Neutrophil (primary cell): Measurements from ENCODE around the gene NOXO1.

ENCODE experiments used
- H3K27ac ChIP-seq: fragments of 200-600 bp; sonication (generic); 2 replicates; pipeline ENCODE4 v1.5.1; 2016; ENCODE audit warnings: mild to moderate bottlenecking, moderate library complexity
- H3K27me3 ChIP-seq: fragments of 200-600 bp; sonication (generic); 2 replicates; pipeline ENCODE4 v1.6.0; 2016; ENCODE audit warnings: mild to moderate bottlenecking
- H3K36me3 ChIP-seq: fragments of 200-600 bp; sonication (generic); 2 replicates; pipeline ENCODE4 v1.5.1; 2017
- H3K4me1 ChIP-seq, 2 experiments: fragments of 200-600 bp in 1 of 2; sonication (generic) in 1 of 2; 1 replicate in 1 of 2; 2 replicates in 1 of 2; pipeline versions ENCODE4 v1.5.1 to v1.6.1; 2013 to 2016; ENCODE audit warnings: low read depth in 1 of 2, low read length in 1 of 2, mild to moderate bottlenecking in 1 of 2, moderate library complexity in 1 of 2; ENCODE audit not compliant: control insufficient read depth in 1 of 2, insufficient read depth in 1 of 2
- H3K4me3 ChIP-seq, 2 experiments: fragments of 200-600 bp in 1 of 2; sonication (generic) in 1 of 2; 1 replicate in 1 of 2; 2 replicates in 1 of 2; pipeline ENCODE4 v1.5.1; 2013 to 2016; ENCODE audit warnings: low read depth in 1 of 2, low read length in 1 of 2, mild to moderate bottlenecking in 1 of 2, moderate library complexity in 1 of 2
- H3K9me3 ChIP-seq: fragments of 200-600 bp; sonication (generic); 2 replicates; pipeline ENCODE4 v1.5.1; 2016
- CTCF ChIP-seq: fragments of 200-600 bp; sonication (generic); IDR thresholded peaks from 2 replicates; pipeline ENCODE4 v1.5.1; 2016; ENCODE audit warnings: antibody characterized with exemption

NOXO1 gene

DNA sequence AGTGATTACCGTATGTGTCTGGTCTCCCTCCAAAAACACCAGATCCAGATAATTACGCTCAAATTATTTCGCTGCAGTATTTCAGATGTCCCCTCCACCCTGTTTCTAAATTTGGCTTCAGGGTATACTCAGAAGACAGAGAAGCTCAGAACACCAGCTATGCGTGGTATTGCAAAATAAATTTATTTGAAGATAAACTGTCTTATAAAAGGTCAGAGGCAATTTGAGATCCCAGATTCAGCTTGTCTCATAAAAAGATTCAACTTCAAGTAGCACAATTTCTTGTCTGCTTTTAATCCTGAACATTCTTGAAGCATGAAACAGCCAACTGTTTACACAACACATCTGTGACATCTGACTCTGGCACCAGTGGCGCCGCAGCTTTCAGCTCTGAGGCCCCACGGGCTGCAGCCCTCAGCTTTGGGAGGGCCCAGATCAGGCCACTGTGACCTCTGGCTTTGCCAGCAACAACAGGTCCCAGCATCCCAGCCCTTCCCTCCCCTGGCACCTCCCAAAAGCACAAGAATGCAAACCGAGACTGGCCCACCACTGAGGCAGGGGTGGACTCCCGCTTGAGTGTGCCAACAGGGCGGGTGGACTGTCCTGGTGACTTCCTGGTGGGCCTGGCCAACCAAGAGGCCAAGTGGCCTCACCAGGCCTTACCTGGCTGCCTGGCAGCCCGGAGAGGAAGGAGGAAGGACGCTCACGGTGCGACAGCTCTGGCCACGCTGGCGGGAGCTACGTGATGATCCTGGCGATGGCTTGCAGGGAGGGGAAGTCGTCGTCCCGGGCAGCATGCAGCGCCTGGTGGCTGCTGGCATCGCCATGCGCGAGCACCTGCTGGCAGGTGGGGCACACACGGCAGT, 16.5 kb upstream of the NOXO1 start:
- H3K4me3 ChIP-seq = no peak overlapping the region
- no peaks in the 10 kb centered on the region for H3K4me1 ChIP-seq
- H3K27ac ChIP-seq = no peak overlapping the region
- H3K36me3 ChIP-seq = peaks cover 60% of the 10 kb centered on the region
- H3K27me3 ChIP-seq = peaks cover 12% of the 10 kb centered on the region
- TF ChIP-seq CTCF = no peak
- H3K9me3 ChIP-seq = peaks cover under 1% of the 10 kb centered on the region

DNA sequence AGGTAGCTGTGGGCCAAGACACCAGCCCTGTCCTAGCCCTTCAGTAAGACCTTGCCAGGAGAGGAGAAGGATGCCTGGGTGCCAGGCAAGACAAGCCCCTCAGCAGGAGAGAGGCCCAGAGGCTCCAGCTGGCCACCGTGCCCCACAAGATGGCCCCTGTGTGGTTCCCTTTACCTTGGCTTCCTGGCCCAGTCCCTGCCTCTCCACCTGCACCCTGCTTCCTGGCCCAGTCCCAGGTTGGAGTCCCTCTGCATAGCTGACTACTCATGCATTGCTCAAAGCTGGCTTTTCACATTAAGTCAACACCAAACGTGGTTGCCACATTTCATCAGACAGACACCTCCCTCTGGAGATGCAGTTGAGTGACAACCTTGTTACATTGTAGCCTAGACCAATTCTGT, 12.5 kb upstream of the NOXO1 start:
- H3K27ac ChIP-seq = no peak overlapping the region
- H3K27me3 ChIP-seq = peaks cover 52% of the 10 kb centered on the region
- H3K4me1 ChIP-seq = peaks cover 19 to 28% of the 10 kb centered on the region in 2 experiments
- peaks cover 21% of the 10 kb centered on the region for H3K36me3 ChIP-seq
- peaks cover 5% of the 10 kb centered on the region for H3K9me3 ChIP-seq
- TF ChIP-seq CTCF = no peak
- H3K4me3 ChIP-seq = no peak overlapping the region

DNA sequence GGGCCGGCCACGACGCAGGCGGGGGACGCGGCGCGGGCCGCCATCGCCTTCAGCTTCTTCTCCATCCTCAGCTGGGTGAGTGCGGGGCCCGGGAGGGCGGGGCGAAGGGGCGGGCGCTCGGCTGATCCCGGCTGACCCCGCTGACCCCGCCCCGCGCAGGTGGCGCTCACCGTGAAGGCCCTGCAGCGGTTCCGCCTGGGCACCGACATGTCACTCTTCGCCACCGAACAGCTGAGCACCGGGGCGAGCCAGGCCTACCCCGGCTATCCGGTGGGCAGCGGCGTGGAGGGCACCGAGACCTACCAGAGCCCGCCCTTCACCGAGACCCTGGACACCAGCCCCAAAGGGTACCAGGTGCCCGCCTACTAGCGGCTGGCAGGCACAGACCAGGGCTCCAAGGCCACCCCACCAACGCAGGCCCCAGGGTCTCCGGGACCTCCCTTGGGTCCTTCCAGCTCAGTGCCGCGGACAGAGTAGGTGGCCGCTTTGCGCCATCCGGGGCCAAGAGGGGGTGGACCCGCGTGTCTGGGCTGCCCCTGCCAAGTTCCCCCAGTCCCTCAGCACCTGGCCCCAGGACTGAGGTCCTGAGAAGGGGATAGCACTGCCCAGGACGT, 11.5 kb upstream of the NOXO1 start:
- H3K36me3 ChIP-seq = peaks cover 12% of the 10 kb centered on the region
- peaks cover 5% of the 10 kb centered on the region for H3K9me3 ChIP-seq
- H3K27me3 ChIP-seq = peaks cover 61% of the 10 kb centered on the region
- peak overlapping the region; percentile 69 for H3K27ac ChIP-seq
- peak overlapping the region; percentile 61 to 70 for H3K4me3 ChIP-seq
- TF ChIP-seq CTCF = no peak
- peaks cover 19 to 28% of the 10 kb centered on the region in 2 experiments for H3K4me1 ChIP-seq

DNA sequence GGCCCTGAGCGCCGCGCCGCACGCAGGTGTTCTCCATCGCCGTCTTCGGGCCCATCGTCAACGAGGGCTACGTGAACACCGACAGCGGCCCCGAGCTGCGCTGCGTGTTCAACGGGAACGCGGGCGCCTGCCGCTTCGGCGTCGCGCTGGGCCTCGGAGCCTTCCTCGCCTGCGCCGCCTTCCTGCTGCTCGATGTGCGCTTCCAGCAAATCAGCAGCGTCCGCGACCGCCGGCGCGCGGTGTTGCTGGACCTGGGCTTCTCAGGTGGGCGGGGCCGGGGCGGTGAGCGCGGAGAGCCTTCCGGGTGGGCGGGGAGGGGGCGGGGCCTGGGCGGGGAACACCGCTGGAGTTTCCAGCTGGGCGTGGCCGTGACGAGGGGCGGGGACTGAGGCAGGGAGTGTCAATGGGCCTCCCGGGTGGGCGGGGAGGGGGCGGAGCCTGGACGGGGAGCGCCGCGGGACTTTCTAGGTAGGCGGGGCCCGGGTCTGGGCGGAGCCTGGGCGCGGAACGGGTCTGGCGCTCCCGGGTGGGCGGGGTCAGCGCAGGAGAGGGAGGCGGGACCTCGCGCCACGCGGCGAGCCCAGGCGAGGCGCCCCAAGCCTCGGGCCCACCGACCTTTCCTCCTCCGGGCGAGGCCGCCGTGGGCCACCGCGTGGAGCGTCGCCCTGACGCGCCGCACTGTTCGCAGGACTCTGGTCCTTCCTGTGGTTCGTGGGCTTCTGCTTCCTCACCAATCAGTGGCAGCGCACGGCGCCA, 10.9 kb upstream of the NOXO1 start:
- Histone ChIP-seq H3K4me3 (peak overlapping the region; percentile 70 to 71), H3K4me1 (peaks cover 19 to 28% of the 10 kb centered on the region in 2 experiments), H3K9me3 (peaks cover 5% of the 10 kb centered on the region), H3K27ac (peak overlapping the region; percentile 69), H3K27me3 (peaks cover 64% of the 10 kb centered on the region), H3K36me3 (peaks cover 5% of the 10 kb centered on the region)
- TF ChIP-seq CTCF = peak; percentile 36

DNA sequence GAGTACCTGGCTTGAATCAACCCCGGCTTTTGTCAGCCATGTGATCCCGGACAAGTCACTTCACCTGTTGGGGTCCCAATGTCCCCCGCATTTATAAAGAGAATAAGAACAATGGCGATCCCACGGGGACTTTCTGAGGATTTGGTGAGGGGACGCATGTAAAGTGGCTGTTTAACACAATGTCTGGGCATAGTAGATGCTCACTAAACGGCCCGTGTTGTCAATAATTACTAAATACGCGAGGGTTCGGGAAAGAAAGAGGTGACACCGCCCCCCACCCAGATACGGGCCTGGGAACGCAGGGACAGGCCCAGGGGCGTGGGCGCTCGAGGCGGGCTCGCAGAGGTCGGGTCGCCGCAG, 10.3 kb upstream of the NOXO1 start:
- peak overlapping the region; percentile 69 for H3K27ac ChIP-seq
- H3K4me1 ChIP-seq = peaks cover 19 to 28% of the 10 kb centered on the region in 2 experiments
- peaks cover 5% of the 10 kb centered on the region for H3K9me3 ChIP-seq
- TF ChIP-seq CTCF = no peak
- peaks cover 64% of the 10 kb centered on the region for H3K27me3 ChIP-seq
- no peaks in the 10 kb centered on the region for H3K36me3 ChIP-seq
- peak overlapping the region; percentile 70 to 71 for H3K4me3 ChIP-seq
